Trophoblast cell (in vitro differentiated cells and primary cell): ENCODE data around the gene CRIP1.

Source experiments
- DNase-seq, 2 donors: peaks; one replicate each; pipeline ENCODE4 v3.0.0-alpha.2; 2016
- H2AFZ ChIP-seq: 2 replicates; pipeline ENCODE4 v1.6.1; 2013; ENCODE audit warnings: low read length, moderate library complexity, mild to moderate bottlenecking; ENCODE audit not compliant: insufficient read depth, poor library complexity
- H2AK5ac ChIP-seq: 2 replicates; pipeline ENCODE4 v1.6.1; 2013; ENCODE audit warnings: mild to moderate bottlenecking, low read length
- H2BK120ac ChIP-seq: 2 replicates; pipeline ENCODE4 v1.6.1; 2013; ENCODE audit warnings: low read length, mild to moderate bottlenecking, moderate library complexity; ENCODE audit not compliant: insufficient read depth, poor library complexity
- H2BK12ac ChIP-seq: 2 replicates; pipeline ENCODE4 v1.6.1; 2013; ENCODE audit warnings: mild to moderate bottlenecking, low read length, moderate library complexity
- H2BK5ac ChIP-seq: 2 replicates; pipeline ENCODE4 v1.6.1; 2013; ENCODE audit warnings: low read length, low read depth, moderate library complexity, mild to moderate bottlenecking; ENCODE audit not compliant: poor library complexity
- H3K14ac ChIP-seq: 2 replicates; pipeline ENCODE4 v1.6.1; 2013; ENCODE audit warnings: mild to moderate bottlenecking, low read length
- H3K18ac ChIP-seq: 2 replicates; pipeline ENCODE4 v1.6.1; 2013; ENCODE audit warnings: mild to moderate bottlenecking, low read length
- H3K23ac ChIP-seq: 2 replicates; pipeline ENCODE4 v1.6.1; 2013; ENCODE audit warnings: low read length
- H3K27ac ChIP-seq: 2 replicates; pipeline ENCODE4 v1.5.1; 2013; ENCODE audit warnings: low read depth, mild to moderate bottlenecking, inconsistent platforms, low read length, moderate library complexity
- H3K27me3 ChIP-seq: 2 replicates; pipeline ENCODE4 v1.6.1; 2013; ENCODE audit warnings: inconsistent platforms, mild to moderate bottlenecking, low read length, moderate library complexity; ENCODE audit not compliant: insufficient read depth
- H3K36me3 ChIP-seq, 2 experiments: 1 replicate in 1 of 2; 2 replicates in 1 of 2; pipeline ENCODE4 v1.6.1; 2013; ENCODE audit warnings: low read length in 2 of 2, mild to moderate bottlenecking in 2 of 2, moderate library complexity in 1 of 2; ENCODE audit not compliant: insufficient read depth in 2 of 2, control insufficient read depth in 1 of 2
- H3K4ac ChIP-seq: 2 replicates; pipeline ENCODE4 v1.6.1; 2013; ENCODE audit warnings: low read depth, mild to moderate bottlenecking, low read length, moderate library complexity
- H3K4me1 ChIP-seq, 2 experiments: 1 replicate in 1 of 2; 2 replicates in 1 of 2; pipeline ENCODE4 v1.6.1; 2013; ENCODE audit warnings: low read length in 2 of 2, mild to moderate bottlenecking in 2 of 2, moderate library complexity in 1 of 2; ENCODE audit not compliant: insufficient read depth in 2 of 2, control insufficient read depth in 1 of 2
- H3K4me2 ChIP-seq: 2 replicates; pipeline ENCODE4 v1.6.1; 2013; ENCODE audit warnings: inconsistent platforms, mild to moderate bottlenecking, low read length, moderate library complexity
- H3K4me3 ChIP-seq: 2 replicates; pipeline ENCODE4 v1.5.1; 2013; ENCODE audit warnings: mild to moderate bottlenecking, low read depth, low read length, inconsistent platforms
- H3K79me1 ChIP-seq: one replicate; pipeline ENCODE4 v1.6.1; 2013; ENCODE audit warnings: low read length
- H3K79me2 ChIP-seq: 2 replicates; pipeline ENCODE4 v1.6.1; 2013; ENCODE audit warnings: low read length, mild to moderate bottlenecking; ENCODE audit not compliant: control insufficient read depth, insufficient read depth, poor library complexity
- H3K9ac ChIP-seq: 2 replicates; pipeline ENCODE4 v1.6.1; 2013; ENCODE audit warnings: mild to moderate bottlenecking, low read length
- H3K9me3 ChIP-seq: 2 replicates; pipeline ENCODE4 v1.6.1; 2013; ENCODE audit warnings: low read depth, mild to moderate bottlenecking, control low read depth, inconsistent platforms, low read length; ENCODE audit not compliant: insufficient read depth
- H4K12ac ChIP-seq: 2 replicates; pipeline ENCODE4 v1.6.1; 2013; ENCODE audit warnings: low read depth, mild to moderate bottlenecking, low read length, moderate library complexity
- H4K8ac ChIP-seq: 2 replicates; pipeline ENCODE4 v1.6.1; 2013; ENCODE audit warnings: low read depth, mild to moderate bottlenecking, low read length, moderate library complexity
- H4K91ac ChIP-seq: one replicate; pipeline ENCODE4 v1.6.1; 2013; ENCODE audit warnings: low read depth, mild to moderate bottlenecking, low read length, moderate library complexity
- WGBS: extraction: QIAGEN DNeasy Blood & Tissue Kit; methylation state at CpG from one replicate; pipeline ENCODE4 v1.1.7; 2013; ENCODE audit warnings: missing lambda C conversion rate; ENCODE audit not compliant: insufficient read length, insufficient coverage; ENCODE audit errors: extremely low coverage; 5-methylcytosine and 5-hydroxymethylcytosine counted together

Gene CRIP1

GRCh38 chr14:105497671-105498429 lies 11.2 kb downstream of the CRIP1 start:
- H2AK5ac ChIP-seq = no peak overlapping the region
- peak overlapping the region; percentile 40 for H4K12ac ChIP-seq
- no peak overlapping the region for H3K4me3 ChIP-seq
- no peaks in the 10 kb centered on the region for H3K79me2 ChIP-seq
- H3K4ac ChIP-seq = no peak overlapping the region
- no peak overlapping the region for H3K4me2 ChIP-seq
- H2BK12ac ChIP-seq = no peak overlapping the region
- DNase-seq = peak; percentile 85 to 90
- H3K14ac ChIP-seq = no peak overlapping the region
- no peak overlapping the region for H4K8ac ChIP-seq
- no peaks in the 10 kb centered on the region for H3K79me1 ChIP-seq
- peaks cover 0 to 5% of the 10 kb centered on the region in 2 experiments for H3K36me3 ChIP-seq
- no CpG with 5 or more reads among the region's 31 CpGs for WGBS
- no peaks in the 10 kb centered on the region for H3K27me3 ChIP-seq
- no peak overlapping the region for H4K91ac ChIP-seq
- no peak overlapping the region for H3K23ac ChIP-seq
- no peak overlapping the region for H2BK5ac ChIP-seq
- no peak overlapping the region for H3K9ac ChIP-seq
- no peak overlapping the region for H3K27ac ChIP-seq
- no peaks in the 10 kb centered on the region for H3K4me1 ChIP-seq
- H3K9me3 ChIP-seq = peaks cover 37% of the 10 kb centered on the region
- no peak overlapping the region for H3K18ac ChIP-seq
- no peak overlapping the region for H2BK120ac ChIP-seq
- no peak overlapping the region for H2AFZ ChIP-seq

- no peak overlapping the region for H2AK5ac ChIP-seq
- H3K79me1 ChIP-seq = no peaks in the 10 kb centered on the region
- H3K4me3 ChIP-seq = no peak overlapping the region
- H2AFZ ChIP-seq = no peak overlapping the region
- no peak overlapping the region for H2BK120ac ChIP-seq
- no peak overlapping the region for H4K8ac ChIP-seq
- WGBS = no CpG with 5 or more reads among the region's 36 CpGs
- H3K36me3 ChIP-seq = peaks cover 0 to 5% of the 10 kb centered on the region in 2 experiments
- peak; percentile 96 to 98 for DNase-seq
- no peak overlapping the region for H3K23ac ChIP-seq
- no peak overlapping the region for H3K4me2 ChIP-seq
- H3K9ac ChIP-seq = no peak overlapping the region
- H3K4ac ChIP-seq = no peak overlapping the region
- no peaks in the 10 kb centered on the region for H3K27me3 ChIP-seq
- H2BK12ac ChIP-seq = no peak overlapping the region
- H3K9me3 ChIP-seq = peaks cover 42% of the 10 kb centered on the region
- H3K4me1 ChIP-seq = no peaks in the 10 kb centered on the region
- no peak overlapping the region for H4K12ac ChIP-seq
- no peak overlapping the region for H3K14ac ChIP-seq
- no peak overlapping the region for H4K91ac ChIP-seq
- no peak overlapping the region for H2BK5ac ChIP-seq
- H3K27ac ChIP-seq = no peak overlapping the region
- H3K18ac ChIP-seq = no peak overlapping the region
- H3K79me2 ChIP-seq = no peaks in the 10 kb centered on the region
These were observed 12.0 kb downstream of the CRIP1 start for GRCh38 chr14:105498430-105499255.

DNA sequence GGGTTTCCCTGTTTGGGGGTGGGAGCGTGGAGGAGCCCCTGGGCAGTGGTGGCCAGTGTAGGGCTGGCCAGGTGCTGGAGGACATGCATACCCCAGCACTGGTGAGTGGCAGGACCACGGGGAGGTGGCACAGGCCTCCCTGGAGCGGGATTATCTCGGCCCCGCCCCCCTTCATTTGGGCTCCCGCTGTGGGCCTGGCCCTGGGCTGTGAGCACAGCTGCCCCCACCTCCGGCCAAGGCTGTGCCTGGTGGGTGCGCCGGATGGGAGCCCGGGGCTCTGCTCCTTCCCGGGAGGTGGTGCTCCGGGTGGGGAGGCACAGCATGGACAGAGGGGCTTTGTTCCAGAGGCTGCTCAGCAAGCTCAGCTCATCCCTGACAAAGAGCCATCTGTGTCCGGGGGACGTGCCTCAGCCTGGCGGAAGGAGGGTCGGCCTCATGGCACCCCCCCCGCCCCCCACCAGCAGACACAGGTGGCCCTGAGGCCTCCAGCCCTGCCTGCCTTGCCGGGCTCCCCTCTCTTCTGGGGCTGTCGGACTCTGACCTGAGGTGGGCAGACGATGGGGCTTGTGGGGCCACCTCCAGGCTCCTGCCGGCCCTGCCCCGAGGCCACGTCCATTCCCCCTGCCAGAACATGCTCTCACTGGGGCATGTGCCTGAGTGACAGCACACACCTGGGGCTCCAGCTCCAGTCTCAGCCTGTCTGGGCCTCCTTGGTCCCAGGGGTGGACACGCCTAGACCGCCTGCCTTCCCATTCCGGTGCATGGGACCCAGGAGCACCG lies 12.8 kb downstream of the CRIP1 start:
- H4K91ac ChIP-seq = no peak overlapping the region
- H2AFZ ChIP-seq = no peak overlapping the region
- no peak overlapping the region for H3K14ac ChIP-seq
- no peak overlapping the region for H3K4ac ChIP-seq
- no peaks in the 10 kb centered on the region for H3K79me1 ChIP-seq
- no peaks in the 10 kb centered on the region for H3K4me1 ChIP-seq
- no peak overlapping the region for H2AK5ac ChIP-seq
- H4K12ac ChIP-seq = no peak overlapping the region
- no peak overlapping the region for H2BK5ac ChIP-seq
- H3K18ac ChIP-seq = no peak overlapping the region
- H3K79me2 ChIP-seq = no peaks in the 10 kb centered on the region
- peaks cover 47% of the 10 kb centered on the region for H3K9me3 ChIP-seq
- no peak overlapping the region for H3K4me2 ChIP-seq
- no peak overlapping the region for H2BK12ac ChIP-seq
- no peaks in the 10 kb centered on the region for H3K27me3 ChIP-seq
- no peak overlapping the region for H3K23ac ChIP-seq
- peak in 1 of 2 donors; percentile 36 for DNase-seq
- H2BK120ac ChIP-seq = no peak overlapping the region
- H3K27ac ChIP-seq = no peak overlapping the region
- no peak overlapping the region for H3K9ac ChIP-seq
- no peak overlapping the region for H3K4me3 ChIP-seq
- H3K36me3 ChIP-seq = peaks cover 0 to 5% of the 10 kb centered on the region in 2 experiments
- no CpG with 5 or more reads among the region's 27 CpGs for WGBS
- no peak overlapping the region for H4K8ac ChIP-seq

DNA sequence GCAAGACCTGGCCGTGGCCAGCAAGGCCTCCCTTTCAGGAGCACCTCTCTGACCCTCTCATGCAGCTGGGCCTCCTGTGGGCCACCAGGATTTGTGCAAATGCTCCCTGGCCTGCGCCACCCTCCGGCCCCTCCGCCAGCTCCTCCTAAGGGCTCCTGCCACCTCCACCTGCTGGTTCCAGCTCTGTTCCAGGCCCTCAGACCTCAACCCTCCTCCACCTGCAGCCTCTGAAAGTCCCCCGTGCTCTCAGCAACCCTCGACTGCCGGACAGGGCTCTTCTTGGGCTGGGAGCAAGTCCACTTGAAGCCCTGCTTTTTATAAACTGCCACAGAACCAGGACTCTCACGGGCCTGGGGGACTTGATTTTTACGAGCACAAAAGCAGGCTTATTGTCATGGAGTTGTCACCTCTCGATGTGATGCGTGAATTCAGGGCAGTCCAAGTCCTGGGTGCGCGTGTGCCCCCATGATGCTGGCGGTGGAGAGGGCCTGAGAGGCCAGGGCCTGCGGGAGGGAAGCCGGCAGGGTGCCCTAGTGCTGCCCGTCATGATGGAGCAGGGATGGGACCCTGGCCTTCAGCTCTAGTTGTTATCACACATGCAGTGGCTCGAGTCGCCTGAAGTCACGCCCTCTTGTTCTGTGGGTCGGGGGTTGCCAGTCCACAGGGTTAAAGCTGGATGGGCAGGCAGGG lies 13.5 kb downstream of the CRIP1 start:
- H2BK12ac ChIP-seq = no peak overlapping the region
- H3K79me2 ChIP-seq = no peaks in the 10 kb centered on the region
- peaks cover 50% of the 10 kb centered on the region for H3K9me3 ChIP-seq
- H2BK5ac ChIP-seq = no peak overlapping the region
- H3K27me3 ChIP-seq = no peaks in the 10 kb centered on the region
- H4K8ac ChIP-seq = no peak overlapping the region
- peaks cover 0 to 5% of the 10 kb centered on the region in 2 experiments for H3K36me3 ChIP-seq
- no peak overlapping the region for H3K18ac ChIP-seq
- H3K23ac ChIP-seq = no peak overlapping the region
- no peaks in the 10 kb centered on the region for H3K79me1 ChIP-seq
- no peak overlapping the region for H4K91ac ChIP-seq
- no peak overlapping the region for H2AFZ ChIP-seq
- H3K4me1 ChIP-seq = no peaks in the 10 kb centered on the region
- no peak overlapping the region for H3K9ac ChIP-seq
- H4K12ac ChIP-seq = no peak overlapping the region
- no peak overlapping the region for H3K4me2 ChIP-seq
- H3K4ac ChIP-seq = no peak overlapping the region
- H3K4me3 ChIP-seq = no peak overlapping the region
- DNase-seq = no peak
- WGBS = no CpG with 5 or more reads among the region's 21 CpGs
- no peak overlapping the region for H2AK5ac ChIP-seq
- no peak overlapping the region for H3K27ac ChIP-seq
- no peak overlapping the region for H2BK120ac ChIP-seq
- H3K14ac ChIP-seq = no peak overlapping the region
